Breast epithelium (tissue), 3 donors: ENCODE data around the gene FNDC11.
A peak's percentile ranks its signal among the peaks of the same experiment; 100 is the strongest.

ENCODE experiments used
- CTCF ChIP-seq, 3 donors: fragments of 450-650 bp; IDR thresholded peaks; one replicate each; pipeline ENCODE4 v1.5.1; 2016 to 2017; ENCODE audit warnings: antibody characterized with exemption in 3 of 3, mild to moderate bottlenecking in 3 of 3, moderate library complexity in 3 of 3
- POLR2A ChIP-seq: fragments of 450-650 bp; IDR thresholded peaks from one replicate; pipeline ENCODE4 v1.6.1; 2016; ENCODE audit warnings: antibody characterized with exemption, mild to moderate bottlenecking, moderate library complexity

- no peak for TF ChIP-seq CTCF (IDR thresholded peaks at IDR 0.05)
- peak; percentile 41 for TF ChIP-seq POLR2A
These were observed 33.4 kb upstream of the FNDC11 start, which contains the start of gene PPDPF for GRCh38 chr20:63520504-63520933.
